NCI-H2171 treated with DMSO at 0.1 percent for 48 hours (cell line): ENCODE measurements around the gene PRR14.
"Not testable (repeated sequence)": the region's sequence is repeated elsewhere in the genome, so short reads cannot be mapped to it uniquely, and the experiment has no call there.

Experiments used
- DNase-seq: peaks from one replicate; lab custom pipeline; 2025; lab: John Stamatoyannopoulos, UW

Gene PRR14

GRCh38 chr16:30632454-30632853, 18.3 kb upstream of the PRR14 start:
- DNase-seq, result not testable (repeated sequence)

- no peak for DNase-seq
Measured at GRCh38 chr16:30633526-30633925, 17.2 kb upstream of the PRR14 start.

GRCh38 chr16:30636599-30636998, 14.2 kb upstream of the PRR14 start:
- DNase-seq, result no peak

GRCh38 chr16:30637139-30637538, 13.6 kb upstream of the PRR14 start:
- not testable (repeated sequence) for DNase-seq

GRCh38 chr16:30637944-30638343, 12.8 kb upstream of the PRR14 start:
- peak; percentile 75 for DNase-seq

- no peak for DNase-seq
Measured at GRCh38 chr16:30641378-30641982, 9.3 kb upstream of the PRR14 start.

GRCh38 chr16:30644334-30644830, 6.4 kb upstream of the PRR14 start:
- DNase-seq, result peak; percentile 86

- DNase-seq, result no peak
Measured at GRCh38 chr16:30645727-30646126, 5.0 kb upstream of the PRR14 start.

- no peak for DNase-seq
Measured at GRCh38 chr16:30647274-30647571, 3.5 kb upstream of the PRR14 start.

GRCh38 chr16:30649725-30650368, 913 bp upstream of the PRR14 start:
- no peak for DNase-seq

- DNase-seq, result peak; percentile 64
Measured at GRCh38 chr16:30651124-30652004, 604 bp downstream of the PRR14 start.

- no peak for DNase-seq
Measured at GRCh38 chr16:30652005-30652296, 1.2 kb downstream of the PRR14 start.

- no peak for DNase-seq
Measured at GRCh38 chr16:30652718-30653117, 2.0 kb downstream of the PRR14 start.

- no peak for DNase-seq
Measured at GRCh38 chr16:30654856-30655255, 4.1 kb downstream of the PRR14 start.

GRCh38 chr16:30655815-30656347, 5.1 kb downstream of the PRR14 start:
- DNase-seq, result no peak

- DNase-seq, result no peak
Measured at GRCh38 chr16:30656388-30656787, 5.6 kb downstream of the PRR14 start.

GRCh38 chr16:30656974-30657865, 6.5 kb downstream of the PRR14 start:
- DNase-seq, result peak; percentile 81

- DNase-seq, result peak; percentile 100
Measured at GRCh38 chr16:30657866-30658730, 7.3 kb downstream of the PRR14 start, which contains the start of gene FBRS. Gene FBRS (plus strand): TSS chr16:30658431. CDS start chr16:30659519, 1,088 bp downstream.

- peak; percentile 98 for DNase-seq
Measured at GRCh38 chr16:30658731-30659506, 8.2 kb downstream of the PRR14 start.
